Inferior parietal cortex (tissue), 1 donor: Measurements from ENCODE around the gene POFUT2.
A peak's percentile ranks its signal among the peaks of the same experiment; 100 is the strongest.

Experiments used
- DNase-seq: peaks from one replicate; pipeline ENCODE4 v3.0.0-alpha.2; 2016; ENCODE audit errors: extremely low spot score

POFUT2 gene, protein sequence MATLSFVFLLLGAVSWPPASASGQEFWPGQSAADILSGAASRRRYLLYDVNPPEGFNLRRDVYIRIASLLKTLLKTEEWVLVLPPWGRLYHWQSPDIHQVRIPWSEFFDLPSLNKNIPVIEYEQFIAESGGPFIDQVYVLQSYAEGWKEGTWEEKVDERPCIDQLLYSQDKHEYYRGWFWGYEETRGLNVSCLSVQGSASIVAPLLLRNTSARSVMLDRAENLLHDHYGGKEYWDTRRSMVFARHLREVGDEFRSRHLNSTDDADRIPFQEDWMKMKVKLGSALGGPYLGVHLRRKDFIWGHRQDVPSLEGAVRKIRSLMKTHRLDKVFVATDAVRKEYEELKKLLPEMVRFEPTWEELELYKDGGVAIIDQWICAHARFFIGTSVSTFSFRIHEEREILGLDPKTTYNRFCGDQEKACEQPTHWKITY

DNA sequence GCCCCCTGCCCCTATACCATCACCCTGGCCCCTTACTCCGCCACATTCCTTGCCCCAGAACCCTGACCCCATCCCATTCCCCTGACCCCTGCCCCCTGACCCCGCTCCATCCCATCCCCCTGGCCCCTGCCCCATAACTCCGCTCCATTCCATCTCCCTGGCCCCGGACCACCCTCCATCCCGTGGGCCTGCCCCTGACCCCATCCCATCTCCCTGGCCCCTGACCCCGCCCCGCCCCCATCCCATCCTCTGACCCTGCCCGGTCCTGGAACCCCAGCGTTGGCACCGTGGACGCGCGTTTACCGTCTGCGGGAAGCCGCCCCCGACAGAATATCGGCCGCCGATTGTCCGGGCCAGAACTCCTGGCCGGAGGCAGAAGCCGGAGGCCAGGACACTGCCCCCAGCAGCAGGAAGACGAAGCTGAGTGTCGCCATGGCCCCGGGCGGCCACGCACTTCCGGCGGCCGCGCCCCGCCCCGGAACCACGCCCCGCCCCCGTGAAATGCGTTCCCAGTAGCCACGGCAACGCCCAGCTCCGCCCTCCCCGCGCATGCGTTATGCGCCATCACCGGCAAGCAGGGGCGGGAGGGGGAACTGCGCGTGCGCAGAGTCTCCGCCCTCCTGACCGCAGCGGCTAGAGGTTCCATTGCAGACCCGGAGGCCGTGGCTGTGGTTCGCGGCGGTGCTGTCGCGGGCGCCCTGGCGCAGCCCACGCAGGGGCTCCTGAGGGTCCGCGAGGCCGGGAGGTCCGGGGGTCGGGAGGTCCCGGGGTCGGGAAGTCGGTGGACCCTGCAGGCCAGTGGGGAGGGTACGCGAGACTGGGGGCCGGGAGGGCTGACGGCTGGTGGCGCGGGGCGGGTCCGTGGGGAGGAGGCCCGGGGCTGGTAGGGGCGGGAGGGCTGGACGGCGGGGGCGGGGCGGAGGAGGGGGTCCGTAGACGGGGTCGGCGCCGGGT, at the start of gene POFUT2:
TSS of gene POFUT2 (minus strand) at position 458 of the 954 bp plus-strand sequence. CDS start at position 434, 24 bp downstream.
- DNase-seq, result peak; percentile 96

DNA sequence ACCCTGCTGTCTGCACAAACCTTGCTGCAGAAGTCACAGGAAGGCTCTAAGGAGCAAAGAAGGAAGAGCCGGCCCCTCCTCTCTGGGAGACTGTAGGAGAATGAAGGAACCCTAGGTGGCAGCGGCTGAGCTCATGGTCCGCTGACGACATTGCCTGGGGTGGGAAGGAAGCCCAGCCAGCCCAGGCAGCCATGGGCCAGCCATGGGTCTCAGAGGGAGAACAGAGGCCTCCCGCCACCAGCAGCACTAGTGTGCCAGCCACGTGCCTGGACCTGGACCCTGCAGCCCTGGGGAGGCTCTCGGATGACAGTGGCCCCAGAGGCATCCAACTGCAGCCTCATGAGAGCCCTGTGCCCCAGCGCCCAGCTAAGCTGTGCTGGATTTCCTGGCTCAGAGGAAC, 49.2 kb upstream of the POFUT2 start:
- no peak for DNase-seq

DNA sequence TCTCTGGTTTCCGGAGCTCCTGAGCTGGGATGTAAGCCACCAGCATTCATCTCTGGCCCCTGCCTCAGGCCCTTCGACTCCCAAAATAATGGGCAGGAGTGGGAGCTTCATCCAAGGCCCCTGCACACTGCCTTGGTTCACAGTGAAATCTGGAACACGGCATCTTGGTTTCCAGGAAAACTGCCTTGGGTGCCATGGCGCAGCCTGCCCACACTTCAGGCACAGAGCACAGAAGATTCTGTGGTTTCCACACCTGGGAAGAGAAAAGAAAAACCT, 48.8 kb upstream of the POFUT2 start:
- DNase-seq, result no peak

DNA sequence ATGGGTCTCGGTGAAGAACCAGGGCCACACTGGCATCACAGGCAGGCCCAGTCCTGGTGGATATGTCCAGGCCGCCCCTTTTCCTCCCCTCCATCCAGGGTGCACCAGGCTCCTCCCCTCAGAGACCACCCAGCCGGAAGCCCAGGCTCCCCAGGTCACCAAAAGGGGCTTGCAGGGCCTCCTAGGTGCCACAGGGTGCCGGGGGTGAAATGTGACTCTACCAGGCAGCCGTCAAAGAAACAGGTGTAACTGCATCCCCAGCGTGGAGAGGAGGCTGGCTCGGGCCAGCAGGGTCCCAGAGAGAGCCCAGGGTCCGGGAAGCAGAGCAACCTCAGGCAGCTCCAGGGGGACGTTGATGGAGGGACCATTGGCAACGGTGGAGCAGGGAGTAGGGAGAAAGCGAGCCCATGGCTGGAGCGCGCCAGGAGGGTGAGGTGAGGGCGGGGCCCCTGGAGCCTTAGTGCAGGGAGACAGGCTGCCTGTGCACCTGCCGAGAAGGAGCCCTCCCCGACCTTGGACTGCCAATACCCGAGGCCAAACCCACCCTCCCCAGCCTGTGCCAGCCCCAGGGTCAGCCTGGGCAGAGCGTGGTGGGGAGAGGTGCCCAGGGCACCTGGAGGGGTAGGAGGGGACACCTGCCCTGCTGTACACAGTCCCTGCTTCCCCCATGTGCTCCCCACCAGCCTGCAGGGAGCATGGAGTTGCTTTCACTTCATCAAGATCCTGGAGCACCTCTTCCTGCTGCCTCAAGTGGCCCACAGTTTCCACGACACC, 48.3 kb upstream of the POFUT2 start:
- DNase-seq, result no peak

DNA sequence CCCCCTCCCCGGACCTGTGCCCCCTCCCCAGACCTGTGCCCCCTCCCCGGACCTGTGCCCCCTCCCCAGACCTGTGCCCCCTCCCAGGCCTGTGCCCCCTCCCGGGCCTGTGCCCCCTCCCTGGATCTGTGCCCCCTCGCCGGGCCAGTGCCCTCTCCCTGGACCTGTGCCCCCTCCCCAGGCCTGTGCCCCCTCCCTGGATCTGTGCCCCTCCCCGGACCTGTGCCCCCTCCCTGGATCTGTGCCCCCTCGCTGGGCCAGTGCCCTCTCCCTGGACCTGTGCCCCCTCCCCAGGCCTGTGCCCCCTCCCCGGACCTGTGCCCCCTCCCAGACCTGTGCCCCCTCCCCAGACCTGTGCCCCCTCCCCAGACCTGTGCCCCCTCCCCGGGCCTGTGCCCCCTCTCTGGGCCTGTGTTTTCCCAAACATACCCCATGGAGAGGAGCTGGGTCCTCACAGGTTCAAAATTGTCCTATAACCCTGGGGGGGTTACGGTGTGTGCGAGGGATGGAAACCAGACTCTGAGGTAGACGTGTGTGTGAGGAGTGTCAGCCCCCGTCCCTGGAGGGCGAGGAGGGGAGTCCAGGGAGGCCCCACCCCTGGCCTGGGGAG, 47.6 kb upstream of the POFUT2 start:
- DNase-seq, result no peak

DNA sequence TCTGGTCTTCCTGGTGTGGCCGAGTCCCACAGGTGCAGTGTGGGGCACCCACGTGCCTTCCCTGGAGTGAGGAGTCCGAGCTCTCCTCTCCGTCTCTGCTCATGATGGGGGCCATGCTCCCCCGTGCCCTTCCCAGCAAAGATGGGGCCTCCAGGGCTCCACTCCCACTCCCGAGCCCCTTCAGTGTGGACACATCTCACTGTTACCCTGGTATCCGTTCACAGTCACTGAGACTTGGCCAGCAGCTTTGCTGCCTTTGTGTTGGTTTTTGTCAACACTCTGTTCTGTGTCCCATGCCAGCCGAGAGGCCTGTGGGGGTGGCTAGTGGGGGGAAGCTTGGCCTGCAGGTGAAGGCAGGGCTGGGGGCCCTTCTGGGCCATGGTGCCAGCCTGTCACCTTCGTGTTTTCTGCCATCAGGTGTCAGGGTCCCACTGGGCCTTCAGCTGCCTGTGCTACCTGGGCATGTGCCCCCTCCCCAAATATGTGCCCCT, 46.9 kb upstream of the POFUT2 start:
- DNase-seq, result no peak

DNA sequence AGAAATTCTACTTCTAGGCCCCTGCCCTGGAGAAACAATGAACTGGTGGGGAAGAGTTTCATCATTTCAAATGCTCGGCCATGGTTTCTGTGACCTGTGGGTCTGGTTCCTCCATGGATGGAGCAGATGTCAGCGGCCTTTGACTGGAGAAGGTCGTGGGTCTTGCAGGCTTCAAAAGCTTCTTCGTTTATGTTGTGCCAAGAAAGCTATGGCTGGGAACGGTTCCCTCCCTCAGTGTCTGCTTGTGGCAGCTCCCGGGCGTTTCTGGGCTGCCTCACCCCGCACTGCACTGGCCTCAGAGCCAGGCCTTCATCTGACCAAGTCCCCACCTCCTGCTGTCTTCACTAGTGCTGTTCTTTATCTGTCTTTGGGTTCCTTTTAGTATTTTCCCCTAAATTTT, 46.4 kb upstream of the POFUT2 start:
- DNase-seq, result no peak

DNA sequence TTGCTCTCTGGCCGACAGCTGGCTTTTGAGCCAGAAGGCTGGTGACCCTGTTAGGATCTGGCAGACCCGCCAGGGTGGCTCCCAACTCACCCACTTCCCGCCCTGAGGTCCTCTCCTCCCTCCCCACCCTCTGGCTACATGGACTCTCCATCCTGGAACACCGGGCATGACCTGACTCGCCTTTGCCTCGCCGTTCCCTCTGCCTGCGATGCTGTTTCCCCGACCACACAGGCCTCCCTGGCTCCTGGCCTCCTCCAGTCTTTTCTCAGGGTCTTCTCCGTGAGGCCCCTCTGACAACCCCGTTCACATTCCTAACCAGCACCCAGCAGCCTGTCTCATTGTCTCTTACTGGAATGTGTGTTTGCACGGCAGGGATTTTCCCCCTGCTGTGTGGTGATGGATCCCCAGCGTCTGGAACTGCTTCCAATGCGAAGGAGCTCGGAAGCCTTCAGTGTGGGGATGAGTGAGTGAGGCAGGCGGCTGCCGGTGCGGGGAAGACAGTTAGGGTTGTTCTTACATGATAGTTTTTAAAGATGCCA, 46.0 kb upstream of the POFUT2 start:
- no peak for DNase-seq

DNA sequence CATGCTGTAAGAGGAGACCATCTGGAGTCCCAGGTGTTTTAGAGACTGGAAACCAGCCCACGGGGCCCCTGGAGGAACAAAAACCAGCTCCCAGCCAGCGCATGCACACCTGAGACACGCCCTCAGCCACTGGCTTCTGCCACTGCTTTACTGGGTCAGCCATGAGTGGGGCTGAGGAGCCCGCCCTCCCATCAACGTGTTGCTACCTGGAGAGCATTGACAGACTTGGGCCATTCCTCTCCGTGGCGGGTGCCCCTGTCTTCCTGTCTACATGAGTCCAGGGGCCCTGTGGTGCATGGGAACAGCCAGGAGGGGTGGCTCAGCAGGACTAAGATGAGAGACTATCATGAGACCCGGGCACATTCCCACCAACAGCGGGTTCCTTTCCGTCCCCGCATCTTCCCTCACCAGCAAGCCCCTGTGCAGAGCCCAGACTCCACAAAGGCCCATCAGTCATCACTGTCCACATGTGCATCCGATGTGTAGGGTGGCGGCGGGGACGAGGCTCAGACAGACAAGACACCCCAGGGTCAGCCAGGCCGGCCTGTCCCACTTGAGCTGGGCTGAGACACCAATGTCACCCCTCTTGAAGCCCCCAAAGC, 45.4 kb upstream of the POFUT2 start:
- DNase-seq, result no peak

DNA sequence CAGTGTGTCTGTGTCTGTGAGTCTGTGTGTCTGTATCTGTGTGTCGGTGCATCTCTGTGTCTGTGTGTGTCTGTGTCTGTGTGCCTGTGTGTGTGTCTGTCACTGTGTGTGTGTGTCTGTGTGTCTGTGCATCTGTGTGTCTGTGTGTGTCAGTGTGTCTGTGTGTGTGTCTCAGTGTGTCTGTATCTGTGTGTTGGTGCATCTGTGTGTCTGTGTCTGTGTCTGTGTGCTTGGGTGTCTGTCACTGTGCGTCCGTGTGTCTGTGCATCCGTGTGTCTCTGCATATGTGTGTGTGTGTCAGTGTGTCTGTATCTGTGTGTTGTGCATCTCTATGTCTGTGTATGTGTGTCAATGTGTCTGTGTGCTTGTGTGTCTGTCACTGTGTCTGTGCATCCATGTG, 44.7 kb upstream of the POFUT2 start:
- no peak for DNase-seq

DNA sequence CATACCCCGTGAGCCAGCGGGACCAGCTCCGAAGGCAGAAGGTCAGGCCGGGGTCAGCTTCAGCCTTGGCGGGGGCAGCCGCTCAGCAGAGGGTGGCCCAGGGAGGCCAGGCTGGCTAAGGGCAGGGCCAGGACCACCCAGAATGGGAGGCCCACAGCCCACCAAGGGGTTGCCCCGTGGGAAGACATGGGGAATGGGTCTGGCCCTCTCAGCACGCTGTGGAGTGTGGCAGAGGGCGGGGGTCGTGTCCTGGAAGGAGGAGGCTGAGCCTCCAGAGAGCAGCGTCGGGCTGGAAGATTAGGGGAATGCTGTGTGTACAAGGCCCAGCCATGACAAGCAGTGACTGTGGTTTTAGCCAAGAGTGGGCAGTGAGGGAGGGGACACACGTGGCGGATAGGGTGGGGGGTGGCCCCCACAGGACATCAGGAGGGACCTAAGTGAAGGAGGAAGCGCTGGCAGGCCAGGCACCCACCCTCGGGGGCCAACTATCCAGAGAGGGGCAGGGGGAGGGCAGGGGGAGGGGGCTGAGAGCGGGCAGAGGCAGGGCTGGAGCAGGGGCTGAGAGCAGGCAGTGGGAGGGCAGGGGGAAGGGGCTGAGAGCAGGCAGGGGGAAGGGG, 43.9 kb upstream of the POFUT2 start:
- DNase-seq, result no peak

DNA sequence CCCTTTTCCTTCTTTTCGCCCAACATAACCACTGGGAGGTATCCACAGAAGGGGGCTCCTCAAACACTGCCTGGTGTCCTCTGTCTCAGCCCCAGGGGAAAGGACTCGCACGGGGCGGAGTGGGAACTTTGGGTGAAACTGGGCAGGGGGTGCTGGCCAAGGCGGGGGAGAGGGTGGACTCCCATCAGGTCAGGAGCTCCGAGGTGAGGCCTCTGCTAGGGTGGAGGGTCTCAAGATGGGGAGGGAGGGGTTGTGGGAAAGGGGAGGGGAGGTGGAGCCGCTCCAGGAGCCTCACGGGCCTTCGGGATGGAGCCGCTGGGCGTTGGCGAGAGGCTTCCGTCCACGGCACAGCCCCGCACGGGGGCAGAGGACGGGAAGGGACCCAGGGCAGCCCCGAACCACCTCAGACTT, 43.2 kb upstream of the POFUT2 start:
- DNase-seq, result no peak

DNA sequence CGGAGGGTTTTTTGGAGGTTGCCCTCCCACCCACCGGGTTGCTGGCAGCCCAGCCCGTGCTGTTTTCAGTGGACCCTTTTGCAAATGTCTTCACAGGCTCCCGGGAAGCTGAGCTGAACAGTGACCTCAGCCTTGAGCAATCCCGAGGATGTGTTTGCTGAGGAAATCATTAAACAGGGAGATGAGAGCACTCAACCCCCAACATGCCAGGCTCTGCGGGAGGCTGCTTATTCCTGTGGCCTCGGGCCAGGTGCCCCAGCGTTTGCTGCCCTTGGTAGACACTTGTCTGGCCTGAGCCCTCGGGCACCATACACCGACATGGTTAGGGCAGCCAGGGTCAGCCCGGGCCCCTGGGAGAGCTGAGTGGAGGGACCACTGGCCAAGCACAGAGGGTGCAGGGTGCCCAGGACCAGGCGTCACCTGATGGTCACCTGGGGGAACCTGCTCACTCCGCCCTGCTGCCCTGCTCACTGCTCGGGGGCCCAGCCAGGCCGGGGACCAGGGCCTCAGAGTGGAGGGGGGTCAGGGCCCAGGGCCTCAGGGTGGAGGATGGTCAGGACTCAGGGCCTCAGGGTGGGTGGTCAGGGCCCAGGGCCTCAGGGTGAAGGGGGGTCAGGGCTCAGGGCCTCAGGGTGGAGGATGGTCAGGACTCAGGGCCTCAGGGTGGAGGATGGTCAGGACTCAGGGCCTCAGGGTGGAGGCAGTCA, 42.5 kb upstream of the POFUT2 start:
- DNase-seq, result no peak

DNA sequence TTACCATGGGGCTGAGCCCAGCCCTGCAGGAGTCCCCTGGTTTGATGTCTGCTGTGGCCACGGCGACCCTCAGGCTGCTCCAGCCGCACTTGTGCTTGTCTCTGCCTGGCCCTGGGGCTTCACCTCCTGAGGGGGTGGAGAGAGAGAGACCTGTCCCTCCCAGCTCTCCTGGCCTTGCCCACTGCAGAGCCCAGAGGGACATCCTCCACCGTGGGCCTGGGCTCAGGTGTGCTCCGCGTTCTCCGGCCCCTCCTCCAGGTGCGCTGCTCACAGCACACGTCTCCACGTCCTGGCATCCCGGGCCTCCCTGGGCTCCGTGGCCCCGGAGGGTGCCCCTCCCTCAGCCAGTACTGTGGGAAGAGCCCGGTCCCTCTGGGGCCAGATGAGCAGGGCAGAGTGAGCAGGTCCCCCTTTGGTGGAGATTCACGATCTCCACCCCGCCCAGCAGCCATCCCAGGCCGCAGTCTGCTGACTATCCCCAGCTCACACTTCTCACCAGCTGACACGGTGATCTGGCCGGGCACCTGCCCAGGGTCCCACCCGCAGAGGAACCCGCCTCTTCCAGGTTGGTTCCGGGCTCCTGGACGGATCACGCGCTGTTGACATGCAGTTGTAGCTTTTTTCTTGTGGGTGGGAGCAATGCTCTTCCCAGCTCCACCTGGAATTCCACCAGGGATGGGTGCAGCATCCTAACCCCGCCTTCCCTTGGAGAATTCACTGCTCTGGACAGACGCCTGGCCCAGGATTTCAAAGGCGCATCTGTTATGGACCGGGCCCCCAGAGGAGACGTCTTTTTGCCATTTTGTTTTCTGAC, 41.8 kb upstream of the POFUT2 start:
- DNase-seq, result no peak

DNA sequence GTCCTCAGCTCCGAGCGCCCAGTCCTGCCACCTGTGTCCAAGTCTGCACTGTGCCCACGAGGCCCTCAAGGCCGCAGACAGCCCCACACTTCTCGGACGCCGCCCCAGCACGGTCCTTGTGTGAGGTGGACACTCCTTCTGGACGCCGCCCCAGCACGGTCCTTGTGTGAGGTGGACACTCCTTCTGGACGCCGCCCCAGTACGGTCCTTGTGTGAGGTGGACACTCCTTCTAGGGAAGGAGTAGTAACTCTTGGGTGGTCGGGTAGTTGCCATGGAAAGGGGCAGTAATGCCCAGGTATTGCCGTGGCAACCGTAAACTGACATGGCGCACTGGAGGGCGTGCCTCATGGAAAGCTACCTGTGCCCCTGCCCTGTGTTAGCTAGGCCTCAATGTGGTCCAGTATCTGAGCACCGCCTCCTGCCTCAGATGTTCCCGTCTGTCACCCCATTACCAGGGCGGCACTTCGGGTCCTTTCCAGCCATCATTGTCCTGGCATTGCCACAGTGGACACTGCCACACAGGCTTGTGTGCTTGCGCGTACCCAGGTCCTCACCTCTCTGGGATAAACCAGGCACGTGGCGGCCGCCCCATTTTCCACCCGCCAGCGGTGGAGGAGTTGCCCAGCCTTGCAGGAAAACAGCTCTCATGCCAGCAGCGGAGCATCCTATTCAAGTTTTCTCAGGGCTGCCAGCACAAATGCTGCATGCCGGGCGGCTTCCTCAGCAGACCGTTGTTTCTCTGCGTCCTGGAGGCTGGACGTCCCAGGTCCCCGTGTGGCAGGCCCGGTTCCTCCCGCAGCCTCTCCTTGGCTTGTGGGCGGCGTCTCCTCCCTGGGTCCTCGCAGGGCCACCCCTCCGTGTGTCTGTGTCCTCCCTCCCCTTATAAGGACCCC, 40.8 kb upstream of the POFUT2 start:
- DNase-seq, result no peak

DNA sequence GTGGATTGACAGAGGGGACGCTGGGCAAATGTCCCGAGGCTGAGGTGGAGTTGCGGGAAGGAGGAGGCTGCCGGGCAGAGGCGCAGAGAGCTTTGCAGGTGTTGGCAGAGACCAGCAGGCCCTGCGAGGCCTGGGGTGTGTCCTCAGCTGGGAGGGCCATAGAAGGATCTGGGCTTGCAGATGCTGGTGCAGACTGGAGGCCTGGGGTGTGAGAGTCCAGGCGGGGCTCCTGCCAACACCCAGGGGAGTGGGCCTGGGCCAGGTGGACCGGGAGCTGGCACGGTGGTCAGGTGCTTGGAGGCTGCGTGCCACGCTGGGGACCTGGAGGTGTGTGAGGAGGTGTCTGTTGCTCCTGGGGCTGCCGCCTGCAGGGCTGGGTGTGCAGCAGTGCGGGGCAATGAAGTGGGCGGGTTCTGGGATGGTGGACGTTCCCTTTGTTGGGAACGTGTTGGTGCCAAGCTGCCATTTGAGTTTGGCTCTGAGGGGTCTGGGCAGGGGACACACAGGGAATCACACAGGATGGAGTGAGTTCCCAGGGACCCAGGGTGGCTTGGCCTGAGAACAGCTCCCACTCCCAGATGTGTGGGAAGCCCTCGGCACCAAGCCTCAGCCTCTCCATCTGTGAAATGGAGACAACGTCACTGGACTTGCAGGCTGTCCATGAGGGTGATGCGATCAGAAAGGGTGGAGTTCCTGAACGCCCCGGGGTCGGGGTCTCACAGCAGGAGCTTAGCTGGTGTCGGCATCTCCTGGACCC, 39.9 kb upstream of the POFUT2 start:
- no peak for DNase-seq

DNA sequence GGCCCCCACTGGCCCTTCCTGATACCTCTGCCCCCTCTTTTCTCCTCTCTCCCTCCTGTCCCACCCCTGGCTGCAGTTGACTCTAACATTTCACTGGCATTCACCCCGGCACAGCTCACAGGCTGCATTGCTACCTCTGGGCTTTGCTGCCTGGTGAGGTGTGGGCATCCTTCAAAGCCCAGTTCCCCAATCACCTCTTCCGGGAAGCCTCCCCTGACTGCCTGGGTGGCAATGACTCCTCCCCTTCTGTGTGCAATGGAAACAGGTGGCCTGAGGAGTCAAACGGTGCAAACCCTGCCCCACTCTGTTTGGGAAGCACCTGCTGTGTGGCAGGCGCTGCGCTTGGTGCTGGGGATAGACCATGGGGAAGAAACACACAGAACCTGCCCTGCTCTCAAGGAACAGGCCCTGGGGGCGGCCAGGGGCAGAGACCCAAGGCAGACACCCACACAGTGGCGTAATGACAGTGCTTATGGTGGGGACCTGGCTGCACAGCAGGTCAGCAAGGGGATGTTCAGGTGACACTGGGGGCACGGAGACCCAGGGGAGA, 39.3 kb upstream of the POFUT2 start:
- no peak for DNase-seq
